ENCODE results near the gene TSACC.

TSACC gene

GRCh38 chr1:156392452-156392853, 54.1 kb downstream of the TSACC start:
- H3K4me1 ChIP-seq (ENCODE audit: control insufficient read depth in 1 of 2, insufficient read depth in 1 of 2, low read depth in 1 of 2, low read length in 1 of 2): no peaks in the 10 kb centered on the region
- TF ChIP-seq CTCF (IDR thresholded peaks at IDR 0.05): no peak
- no peak overlapping the region for H3K4me3 ChIP-seq (ENCODE audit: low read depth in 1 of 2, low read length in 1 of 2)
- no peaks in the 10 kb centered on the region for H3K36me3 ChIP-seq
- H3K9me3 ChIP-seq: no peaks in the 10 kb centered on the region
- peaks cover 63% of the 10 kb centered on the region for H3K27me3 ChIP-seq
- no peak overlapping the region for H3K27ac ChIP-seq

GRCh38 chr1:156393095-156393494, 54.8 kb downstream of the TSACC start:
- no peak overlapping the region for H3K4me3 ChIP-seq (ENCODE audit: low read depth in 1 of 2, low read length in 1 of 2)
- H3K36me3 ChIP-seq: no peaks in the 10 kb centered on the region
- no peaks in the 10 kb centered on the region for H3K9me3 ChIP-seq
- H3K27ac ChIP-seq: no peak overlapping the region
- peaks cover 57% of the 10 kb centered on the region for H3K27me3 ChIP-seq
- TF ChIP-seq CTCF (IDR thresholded peaks at IDR 0.05): no peak
- no peaks in the 10 kb centered on the region for H3K4me1 ChIP-seq (ENCODE audit: control insufficient read depth in 1 of 2, insufficient read depth in 1 of 2, low read depth in 1 of 2, low read length in 1 of 2)

GRCh38 chr1:156394082-156394481, 55.8 kb downstream of the TSACC start:
- no peaks in the 10 kb centered on the region for H3K4me1 ChIP-seq (ENCODE audit: control insufficient read depth in 1 of 2, insufficient read depth in 1 of 2, low read depth in 1 of 2, low read length in 1 of 2)
- peaks cover 47% of the 10 kb centered on the region for H3K27me3 ChIP-seq
- no peak for TF ChIP-seq CTCF (IDR thresholded peaks at IDR 0.05)
- no peak overlapping the region for H3K4me3 ChIP-seq (ENCODE audit: low read depth in 1 of 2, low read length in 1 of 2)
- H3K27ac ChIP-seq: no peak overlapping the region
- H3K9me3 ChIP-seq: no peaks in the 10 kb centered on the region
- H3K36me3 ChIP-seq: no peaks in the 10 kb centered on the region

- no peak for TF ChIP-seq CTCF (IDR thresholded peaks at IDR 0.05)
- peaks cover 45% of the 10 kb centered on the region for H3K27me3 ChIP-seq
- no peaks in the 10 kb centered on the region for H3K4me1 ChIP-seq (ENCODE audit: control insufficient read depth in 1 of 2, insufficient read depth in 1 of 2, low read depth in 1 of 2, low read length in 1 of 2)
- no peak overlapping the region for H3K27ac ChIP-seq
- H3K9me3 ChIP-seq: no peaks in the 10 kb centered on the region
- H3K36me3 ChIP-seq: no peaks in the 10 kb centered on the region
- H3K4me3 ChIP-seq (ENCODE audit: low read depth in 1 of 2, low read length in 1 of 2): no peak overlapping the region
These were observed 56.6 kb downstream of the TSACC start for GRCh38 chr1:156394835-156395461.
